PC-3 (cell line): Measurements from ENCODE around the gene KLHL1. TPM values are rescaled to one million over a fixed set of nuclear protein-coding genes. Genes with fewer than 3 reads are reported as not detected.

Experiments
- ATAC-seq: fragments of 200-7000 bp; cut with Tn5 transposase; 2 replicates; pipeline ENCODE4 v1.9.1; 2020; ENCODE audit warnings: mild to moderate bottlenecking, moderate library complexity
- BruUV-seq: library from RNA; stranded (reverse); fragments of 400-500 nt; replicated peaks from 2 replicates; lab custom pipeline; 2021; lab: Mats Ljungman, UMichigan
- CTCF ChIA-PET: fragments of 300-600 bp; sonication (Branson Sonifier 250); formaldehyde crosslinking; loops from one replicate; lab custom pipeline; 2022; ENCODE audit warnings: antibody characterized with exemption; lab: Charles Lee
- POLR2A ChIA-PET: fragments of 300-600 bp; sonication (Branson Sonifier 250); formaldehyde crosslinking; loops from one replicate; lab custom pipeline; 2022; ENCODE audit warnings: antibody characterized with exemption; ENCODE audit not compliant: unreplicated experiment; lab: Charles Lee
- DNase-seq: peaks from one replicate; pipeline ENCODE4 v3.0.0-alpha.2; 2015
- H2AFZ ChIP-seq: fragments of 300-600 bp; sonication (generic); 2 replicates; pipeline ENCODE4 v1.6.0; 2016; ENCODE audit warnings: antibody characterized with exemption, low read length
- H3F3A ChIP-seq: fragments of 300-600 bp; sonication (generic); one replicate; pipeline ENCODE4 v1.6.0; 2017; ENCODE audit warnings: antibody characterized with exemption, low read length, control low read depth, mild to moderate bottlenecking; ENCODE audit not compliant: unreplicated experiment
- H3K27ac ChIP-seq: fragments of 300-600 bp; sonication (generic); 2 replicates; pipeline ENCODE4 v1.5.1; 2016; ENCODE audit warnings: mild to moderate bottlenecking, low read length
- H3K27me3 ChIP-seq: fragments of 300-600 bp; sonication (generic); 2 replicates; pipeline ENCODE4 v1.6.1; 2016; ENCODE audit warnings: low read length, mixed read lengths
- H3K36me3 ChIP-seq: fragments of 300-600 bp; sonication (generic); 2 replicates; pipeline ENCODE4 v1.6.1; 2016; ENCODE audit warnings: low read depth, mixed run types, low read length, mixed read lengths
- H3K4me1 ChIP-seq: fragments of 300-600 bp; sonication (generic); 2 replicates; pipeline ENCODE4 v1.5.1; 2016; ENCODE audit warnings: low read length; ENCODE audit not compliant: insufficient read depth
- H3K4me2 ChIP-seq: fragments of 300-600 bp; sonication (generic); 2 replicates; pipeline ENCODE4 v1.6.0; 2016; ENCODE audit warnings: low read length
- H3K4me3 ChIP-seq: fragments of 300-600 bp; sonication (generic); 2 replicates; pipeline ENCODE4 v1.5.1; 2016; ENCODE audit warnings: mild to moderate bottlenecking, low read length, mixed read lengths
- H3K79me2 ChIP-seq: fragments of 300-600 bp; sonication (generic); 2 replicates; pipeline ENCODE4 v1.6.1; 2017; ENCODE audit warnings: low read length, mixed read lengths
- H3K9ac ChIP-seq: fragments of 300-600 bp; sonication (generic); 2 replicates; pipeline ENCODE4 v1.6.0; 2016; ENCODE audit warnings: mild to moderate bottlenecking, low read length
- H3K9me2 ChIP-seq: fragments of 300-600 bp; sonication (generic); replicated peaks from 2 replicates; pipeline ENCODE4 v1.6.1; 2016; ENCODE audit warnings: mixed run types, low read length, mixed read lengths
- H3K9me3 ChIP-seq: fragments of 300-600 bp; sonication (generic); 2 replicates; pipeline ENCODE4 v1.6.1; 2016; ENCODE audit warnings: low read length, mixed read lengths
- H4K20me1 ChIP-seq: fragments of 300-600 bp; sonication (generic); 2 replicates; pipeline ENCODE4 v1.6.1; 2016; ENCODE audit warnings: low read length, mixed read lengths
- EZH2 ChIP-seq: fragments of 300-600 bp; sonication (generic); IDR thresholded peaks from one replicate; pipeline ENCODE4 v1.6.1; 2017; ENCODE audit warnings: antibody characterized with exemption, mild to moderate bottlenecking, low read length; ENCODE audit not compliant: unreplicated experiment
- EZH2phosphoT487 ChIP-seq: fragments of 300-600 bp; sonication (generic); IDR thresholded peaks from 2 replicates; pipeline ENCODE4 v1.6.1; 2018; ENCODE audit warnings: mild to moderate bottlenecking, antibody characterized with exemption, low read length, borderline replicate concordance
- intact Hi-C: fragments of 100-400 bp; cut with micrococcal nuclease; formaldehyde crosslinking; loops from 2 replicates; pipeline ENCODE4 v1.9.0; 2023
- total RNA-seq: library from RNA; depleted of rRNA; stranded (reverse); fragments of >200 nt; gene quantifications from 2 replicates; pipeline ENCODE4 v1.2.3, GENCODE V29; 2014
- TF ChIP-seq, protein P1 (sequence below): fragments of 300-600 bp; sonication (generic); conservative IDR thresholded peaks from 2 replicates; pipeline ENCODE4 v1.5.1; 2017; ENCODE audit warnings: antibody characterized with exemption, low read depth, mild to moderate bottlenecking, low read length

KLHL1 gene
- total RNA-seq, 1 experiment from 2014 or later, result not detected

DNA sequence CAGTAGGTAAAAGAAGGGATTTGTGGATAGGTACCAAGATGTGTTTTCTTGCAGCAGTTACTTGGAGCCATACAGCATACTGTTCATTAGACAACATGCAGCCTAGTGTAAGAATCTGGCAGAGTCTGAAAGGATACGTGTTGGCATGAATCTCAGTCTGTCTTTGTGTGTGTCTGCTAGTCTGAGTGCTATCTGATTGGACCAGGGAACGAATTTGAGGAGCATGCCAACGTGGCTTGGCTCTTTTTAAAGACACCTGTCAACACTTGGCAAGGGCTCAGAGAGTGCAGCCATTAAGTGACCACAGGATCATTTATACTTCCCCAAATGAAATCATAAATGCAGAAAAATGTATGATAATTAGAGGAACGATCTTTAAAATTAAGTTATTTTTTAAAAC, 28.2 kb downstream of the KLHL1 start:
- no TSS peak for BruUV-seq
- H3K27me3 ChIP-seq, result no peaks in the 10 kb centered on the region
- no peak for ATAC-seq
- H3K4me2 ChIP-seq, result no peak overlapping the region
- no peak for DNase-seq
- no peaks in the 10 kb centered on the region for H3K36me3 ChIP-seq
- no peaks in the 10 kb centered on the region for H3K4me1 ChIP-seq
- H3K4me3 ChIP-seq, result no peak overlapping the region
- POLR2A ChIA-PET, result no interaction called here
- no peak overlapping the region for H3K9ac ChIP-seq
- no peaks in the 10 kb centered on the region for H4K20me1 ChIP-seq
- CTCF ChIA-PET, result no interaction called here
- intact Hi-C loops, result no loop called here
- H3K79me2 ChIP-seq, result no peaks in the 10 kb centered on the region
- H3F3A ChIP-seq, result no peaks in the 10 kb centered on the region
- TF ChIP-seq EZH2phosphoT487 (no peak), EZH2 (no peak)
- TF ChIP-seq, protein P1, sequence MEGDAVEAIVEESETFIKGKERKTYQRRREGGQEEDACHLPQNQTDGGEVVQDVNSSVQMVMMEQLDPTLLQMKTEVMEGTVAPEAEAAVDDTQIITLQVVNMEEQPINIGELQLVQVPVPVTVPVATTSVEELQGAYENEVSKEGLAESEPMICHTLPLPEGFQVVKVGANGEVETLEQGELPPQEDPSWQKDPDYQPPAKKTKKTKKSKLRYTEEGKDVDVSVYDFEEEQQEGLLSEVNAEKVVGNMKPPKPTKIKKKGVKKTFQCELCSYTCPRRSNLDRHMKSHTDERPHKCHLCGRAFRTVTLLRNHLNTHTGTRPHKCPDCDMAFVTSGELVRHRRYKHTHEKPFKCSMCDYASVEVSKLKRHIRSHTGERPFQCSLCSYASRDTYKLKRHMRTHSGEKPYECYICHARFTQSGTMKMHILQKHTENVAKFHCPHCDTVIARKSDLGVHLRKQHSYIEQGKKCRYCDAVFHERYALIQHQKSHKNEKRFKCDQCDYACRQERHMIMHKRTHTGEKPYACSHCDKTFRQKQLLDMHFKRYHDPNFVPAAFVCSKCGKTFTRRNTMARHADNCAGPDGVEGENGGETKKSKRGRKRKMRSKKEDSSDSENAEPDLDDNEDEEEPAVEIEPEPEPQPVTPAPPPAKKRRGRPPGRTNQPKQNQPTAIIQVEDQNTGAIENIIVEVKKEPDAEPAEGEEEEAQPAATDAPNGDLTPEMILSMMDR, result no peak
- H3K27ac ChIP-seq, result no peak overlapping the region
- no peak overlapping the region for H2AFZ ChIP-seq
- no peaks in the 10 kb centered on the region for H3K9me2 ChIP-seq
- H3K9me3 ChIP-seq, result no peaks in the 10 kb centered on the region

DNA sequence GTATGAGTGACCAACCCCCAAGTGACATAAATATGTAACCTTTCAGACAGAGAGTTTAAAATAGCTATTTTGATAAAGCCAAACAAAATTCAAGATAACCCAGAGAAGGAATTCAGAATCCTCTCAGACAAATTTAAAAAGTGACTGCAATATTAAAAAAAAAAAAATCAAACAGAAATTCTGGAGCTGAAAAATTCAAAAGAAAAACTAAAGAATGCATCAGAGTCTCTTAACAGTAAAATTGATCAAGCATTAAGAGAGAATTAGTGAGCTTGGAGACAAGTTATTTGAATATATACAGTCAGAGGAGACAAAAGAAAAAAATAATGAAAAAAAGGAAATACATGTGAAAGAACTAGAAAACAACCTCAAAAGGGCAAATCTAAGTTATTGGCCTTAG, 53.7 kb downstream of the KLHL1 start:
- Histone ChIP-seq H3K9me2 (no peaks in the 10 kb centered on the region), H4K20me1 (no peaks in the 10 kb centered on the region), H3K36me3 (no peaks in the 10 kb centered on the region), H3K27me3 (no peaks in the 10 kb centered on the region), H3K9me3 (no peaks in the 10 kb centered on the region), H3K4me2 (no peak overlapping the region), H3K9ac (no peak overlapping the region), H2AFZ (no peak overlapping the region), H3F3A (no peaks in the 10 kb centered on the region), H3K4me1 (no peaks in the 10 kb centered on the region), H3K27ac (no peak overlapping the region), H3K79me2 (no peaks in the 10 kb centered on the region), H3K4me3 (no peak overlapping the region)
- BruUV-seq, result no TSS peak
- intact Hi-C loops, result no loop called here
- ATAC-seq (no peak), DNase-seq (no peak)
- TF ChIP-seq, protein P1, result no peak
- TF ChIP-seq EZH2, result no peak
- TF ChIP-seq EZH2phosphoT487, result no peak
- ChIA-PET POLR2A (no interaction called here), CTCF (no interaction called here)

DNA sequence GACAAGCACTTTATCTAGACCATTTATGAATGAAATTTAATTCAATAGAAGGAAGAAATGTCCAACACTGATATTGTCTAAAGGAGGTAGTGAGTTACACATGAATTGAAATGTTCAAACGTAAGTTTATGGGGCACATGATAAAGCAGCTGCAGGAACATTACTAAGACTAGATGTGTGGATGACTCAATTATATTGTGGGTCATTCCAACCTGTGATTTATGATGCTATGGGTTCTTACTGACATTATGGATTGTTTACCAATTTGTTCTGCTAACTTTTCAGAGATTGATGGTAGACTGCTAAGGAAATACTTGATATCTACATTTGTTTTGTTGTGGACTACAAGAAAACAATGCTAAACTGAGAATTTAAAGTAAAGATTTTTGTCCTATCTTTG, 56.7 kb downstream of the KLHL1 start:
- Histone ChIP-seq H3K4me2 (no peak overlapping the region), H3K4me1 (no peaks in the 10 kb centered on the region), H2AFZ (no peak overlapping the region), H3K79me2 (no peaks in the 10 kb centered on the region), H3F3A (no peaks in the 10 kb centered on the region), H3K9ac (no peak overlapping the region), H3K36me3 (no peaks in the 10 kb centered on the region), H3K9me3 (no peaks in the 10 kb centered on the region), H3K27me3 (no peaks in the 10 kb centered on the region), H3K9me2 (no peaks in the 10 kb centered on the region), H3K4me3 (no peak overlapping the region), H4K20me1 (no peaks in the 10 kb centered on the region), H3K27ac (no peak overlapping the region)
- no peak for TF ChIP-seq EZH2phosphoT487
- TF ChIP-seq, protein P1, result no peak
- TF ChIP-seq EZH2, result no peak
- ChIA-PET POLR2A (interaction anchor here (0.7 kb wide), 1 partner anchor 1238 kb away, joined by 3 read pairs; no protein-coding TSS in a partner anchor), CTCF (no interaction called here)
- BruUV-seq, result no TSS peak
- intact Hi-C loops, result no loop called here
- ATAC-seq (no peak), DNase-seq (no peak)
